Heart left ventricle (tissue), 13 donors: ENCODE results near the gene SHISA2.
"Not testable (repeated sequence)": the region's sequence is repeated elsewhere in the genome, so short reads cannot be mapped to it uniquely, and the experiment has no call there.

ENCODE experiments used
- CTCF ChIP-seq, 12 donors: fragments of 200-600 bp; sonication (generic) in 4 of 12; IDR thresholded peaks; one replicate each; pipeline versions ENCODE4 v1.5.0 to v1.8.0; 2018 to 2022; ENCODE audit warnings: antibody characterized with exemption in 12 of 12, mild to moderate bottlenecking in 5 of 12
- POLR2A ChIP-seq, 2 donors: fragments of 450-650 bp; IDR thresholded peaks; one replicate each; pipeline ENCODE4 v1.6.1; 2017; ENCODE audit warnings: antibody characterized with exemption in 2 of 2, mild to moderate bottlenecking in 2 of 2, moderate library complexity in 2 of 2
- donor health status: ischemic (EF 13 %, LVEDD 7.1; RV severe dilation, severe dysfunction).
- donor health status: DM: no; HTN: yes; CAD: no.
- donor health status: DM: no; HTN: no; CAD: no.
- donor health status: ischemic (EF 25% LVEDD 6.9; RV normal size, moderate dysfunction).
- donor health status: ischemic (EF 25% LVEDD 5.7; RV mildly dilated, moderate dysfunction).
- donor health status: ischemic (EF 35%, LVEDD 5.7; RV mildly dilated, moderate dysfunction).
- donor health status: nonischemic (EF 11% LVEDD 7.7; RV severe dilation, severe dysfunction).
- donor health status: DM: yes; HTN: yes; CAD: no.
- donor health status: PGD.
- donor health status: ischemic (EF 29% LVEDD 5.4; RV normal size, mild dysfunction).
- donor health status: nonischemic (EF 23%, LVEDD 6.1; RV moderate dilation, normal function).

- not testable (repeated sequence) for TF ChIP-seq POLR2A, CTCF (IDR thresholded peaks at IDR 0.05)
These were observed 17.8 kb upstream of the SHISA2 start for GRCh38 chr13:26069642-26070041.
